HG03439 (cell line): ENCODE data around the gene COX7B2.

ENCODE experiments used
- ATAC-seq: cut with Tn5 transposase; IDR thresholded peaks from one replicate; pipeline ENCODE4 v1.9.1; 2021; ENCODE audit warnings: mild to moderate bottlenecking, moderate library complexity; ENCODE audit not compliant: unreplicated experiment

Gene COX7B2

DNA sequence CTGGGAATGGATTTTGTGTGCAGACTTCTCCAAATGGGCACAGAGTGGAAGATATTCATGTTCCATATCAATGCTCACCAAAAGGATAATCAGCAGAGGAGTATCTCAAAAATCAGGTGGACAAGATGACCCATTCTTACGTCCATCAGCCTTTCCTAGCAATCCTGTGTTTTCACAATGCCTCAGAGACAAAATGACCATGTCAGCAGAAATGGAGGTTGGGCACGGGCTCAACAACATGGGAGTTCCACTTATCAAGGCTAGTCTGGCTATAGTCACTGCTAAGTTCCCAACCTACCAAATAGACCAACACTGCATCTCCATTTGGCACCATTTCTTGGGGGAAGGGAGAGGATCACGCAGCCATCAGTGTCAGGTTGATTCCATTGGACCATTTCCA is 179.0 kb downstream of the COX7B2 start:
- no peak for ATAC-seq

DNA sequence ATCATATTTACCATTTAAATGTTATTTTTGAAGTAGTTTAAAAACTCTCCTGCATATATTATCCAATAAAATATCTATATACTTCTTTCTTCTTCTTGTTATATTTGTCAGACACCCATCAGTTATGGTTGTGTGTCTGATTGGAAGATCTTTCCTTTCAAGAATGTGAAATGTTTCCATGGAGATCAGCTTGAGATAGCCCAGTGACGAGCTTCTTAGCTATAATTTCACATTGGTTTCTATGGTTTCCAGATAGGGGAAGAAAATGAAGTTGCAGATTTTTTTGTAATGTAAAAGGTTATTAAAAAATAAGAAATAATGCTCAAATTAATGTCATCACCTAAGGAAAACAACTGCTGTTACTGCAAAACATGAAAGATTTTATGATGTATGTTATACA is 189.0 kb downstream of the COX7B2 start:
- ATAC-seq = no peak

GRCh38 chr4:46717950-46718349 is 191.1 kb downstream of the COX7B2 start:
- no peak for ATAC-seq

DNA sequence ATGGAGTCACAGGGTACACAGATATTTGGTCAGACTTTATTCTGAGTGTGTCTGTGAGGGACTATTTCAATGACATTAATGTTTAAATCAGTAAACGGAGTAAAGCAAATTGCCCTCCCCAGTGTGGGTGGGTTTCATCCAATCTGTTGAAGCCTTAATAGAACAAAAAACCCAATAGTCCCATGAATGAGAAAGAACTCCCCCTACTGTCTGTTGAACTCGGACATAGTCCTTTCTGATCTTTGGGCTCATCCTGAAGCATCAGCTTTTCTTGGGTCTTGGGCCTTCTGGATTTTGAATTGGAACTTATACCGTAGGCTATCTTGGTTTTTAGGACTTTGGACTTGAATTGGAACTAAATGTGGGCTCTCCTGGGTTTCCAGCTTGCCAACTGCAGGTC is 193.6 kb downstream of the COX7B2 start:
- ATAC-seq = no peak

DNA sequence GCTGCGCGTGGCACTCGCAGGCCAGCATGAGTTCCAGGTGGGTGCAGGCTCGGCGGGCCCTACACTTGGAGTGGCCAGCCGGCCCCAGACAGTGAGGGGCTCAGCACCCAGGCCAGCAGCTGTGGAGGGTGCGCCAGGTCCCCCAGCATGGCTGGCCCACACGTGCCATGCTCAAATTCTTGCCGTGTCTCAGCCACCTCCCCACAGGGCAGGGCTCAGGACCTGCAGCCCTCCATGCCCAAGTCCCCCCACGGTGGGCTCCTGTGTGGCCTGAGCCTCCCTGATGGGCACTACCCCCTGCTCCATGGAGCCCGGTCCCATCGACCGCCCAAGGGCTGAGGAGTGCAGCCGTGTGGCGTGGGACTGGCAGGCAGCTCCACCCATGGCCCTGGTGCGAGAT is 210.2 kb downstream of the COX7B2 start:
- ATAC-seq = no peak
